GM18520 (cell line): ENCODE measurements around the gene CHMP4B.

Experiments
- ATAC-seq: cut with Tn5 transposase; IDR thresholded peaks from one replicate; pipeline ENCODE4 v1.9.1; 2021; ENCODE audit not compliant: unreplicated experiment

CHMP4B gene

DNA sequence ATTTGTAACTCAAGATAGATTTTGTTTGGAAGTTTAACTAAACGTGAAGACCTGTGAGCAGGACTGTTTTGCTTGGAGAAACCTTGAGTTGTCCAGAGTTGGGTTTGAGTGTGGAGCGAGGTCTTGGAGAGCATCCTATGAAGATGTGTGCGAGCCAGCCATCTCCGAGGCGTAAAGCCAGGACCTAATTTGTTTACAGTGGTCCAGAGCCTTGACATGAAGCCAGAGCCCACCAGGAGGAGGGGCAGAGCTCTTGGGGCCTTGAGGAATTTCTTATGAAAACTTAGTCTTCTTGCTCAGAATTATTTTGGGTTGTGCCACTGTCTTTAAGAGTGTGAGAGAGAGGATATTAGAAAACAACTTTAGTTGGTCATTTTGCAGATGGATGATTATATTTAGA, 6.3 kb downstream of the CHMP4B start:
- no peak for ATAC-seq

DNA sequence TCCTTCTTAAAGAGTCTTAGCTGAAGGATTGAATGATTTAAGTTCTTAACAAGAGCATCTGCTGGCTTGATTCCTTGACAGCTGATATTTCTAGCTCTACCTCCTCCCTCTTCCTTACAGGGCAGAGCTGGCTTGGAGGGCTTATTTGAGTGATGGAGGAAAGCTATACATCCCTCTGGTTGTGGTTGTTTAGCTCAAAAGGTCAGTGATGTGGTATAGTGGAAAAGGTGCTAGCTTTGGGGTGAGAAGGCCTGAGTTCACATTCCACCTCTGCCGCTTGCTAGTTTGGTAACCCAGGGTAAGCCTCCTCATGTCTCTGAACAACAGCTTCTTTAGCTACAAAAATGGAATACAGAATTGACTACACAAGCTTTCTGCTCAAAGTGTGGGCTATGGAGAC, 8.3 kb downstream of the CHMP4B start:
- no peak for ATAC-seq

DNA sequence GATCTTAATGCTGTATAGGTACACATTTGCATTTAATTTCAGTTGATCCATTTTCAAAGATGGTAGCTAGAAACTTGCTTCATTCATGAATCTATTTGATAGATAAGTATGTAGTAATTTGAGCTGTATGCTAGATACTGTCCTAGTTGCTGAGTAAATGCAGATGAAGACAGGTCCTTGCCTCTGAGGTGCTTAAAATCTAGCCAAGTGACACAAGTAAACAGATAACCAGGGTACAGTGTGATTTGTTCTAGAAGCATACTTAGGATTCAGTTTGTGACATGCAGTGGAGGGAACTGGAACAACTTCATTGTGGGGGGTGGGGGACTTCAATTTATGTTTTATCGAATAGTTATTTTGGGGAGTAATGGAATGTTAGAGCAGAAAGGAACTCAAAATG, 9.2 kb downstream of the CHMP4B start:
- ATAC-seq, result no peak

DNA sequence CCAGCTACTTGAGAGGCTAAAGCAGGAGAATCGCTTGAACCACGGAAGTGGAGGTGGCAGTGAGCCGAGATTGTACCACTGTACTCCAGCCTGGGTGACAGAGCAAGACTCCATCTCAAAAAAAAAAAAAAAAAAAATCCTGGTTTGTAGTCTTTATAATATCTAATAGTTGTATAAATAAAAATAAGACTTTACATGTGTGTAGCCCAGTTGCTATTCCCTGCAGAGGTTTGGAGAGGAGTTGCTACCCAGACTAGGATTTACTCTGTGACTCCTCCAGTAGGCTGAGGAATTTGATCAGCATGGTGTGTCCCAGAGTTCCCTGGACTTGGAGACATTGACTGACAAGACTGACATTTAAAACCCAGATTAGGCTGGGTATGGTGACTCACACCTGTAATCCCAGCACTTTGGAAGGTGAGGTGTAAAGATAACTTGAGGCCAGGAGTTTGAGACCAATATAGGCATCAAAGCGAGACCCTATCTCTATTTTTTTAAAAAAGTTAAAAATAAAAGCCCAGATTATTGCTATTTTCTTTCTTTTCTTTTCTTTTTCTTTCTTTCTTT, 10.2 kb downstream of the CHMP4B start:
- no peak for ATAC-seq

DNA sequence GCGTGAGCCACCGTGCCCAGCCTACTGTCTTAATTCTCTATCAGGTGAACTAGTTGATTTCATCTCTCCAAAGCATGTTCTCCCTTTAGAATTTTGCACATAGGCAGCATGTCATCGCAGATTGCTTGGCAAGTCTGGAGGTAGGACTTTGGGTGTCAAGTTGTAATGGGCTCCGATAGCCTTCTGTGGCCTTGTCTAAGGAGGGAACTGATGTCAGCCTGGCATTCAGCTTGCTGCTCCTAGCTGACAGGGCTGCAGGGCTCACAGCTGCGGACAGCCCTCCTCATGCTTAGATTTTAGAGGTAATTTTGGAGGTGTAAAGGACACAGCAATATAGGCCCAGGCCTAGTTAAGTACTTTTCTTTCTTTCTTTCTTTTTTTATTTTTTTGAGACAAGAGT, 11.3 kb downstream of the CHMP4B start:
- ATAC-seq, result no peak

DNA sequence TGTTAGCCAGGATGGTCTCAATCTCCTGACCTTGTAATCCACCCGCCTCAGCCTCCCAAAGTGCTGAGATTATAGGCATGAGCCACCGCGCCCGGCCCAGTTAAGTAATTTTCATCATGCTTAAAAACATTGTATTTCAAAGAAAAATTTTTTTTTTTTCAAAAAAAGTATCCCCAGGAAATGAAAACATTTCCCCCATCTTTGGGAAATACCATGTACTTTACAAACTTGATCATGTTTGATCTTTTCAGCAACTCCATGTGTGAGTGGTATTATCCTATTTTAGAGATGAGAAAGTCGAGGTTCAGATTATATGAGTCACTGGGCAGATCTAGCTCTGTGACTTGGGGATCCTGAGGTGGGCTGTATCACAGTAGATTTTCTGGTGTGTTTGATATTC, 11.8 kb downstream of the CHMP4B start:
- no peak for ATAC-seq

DNA sequence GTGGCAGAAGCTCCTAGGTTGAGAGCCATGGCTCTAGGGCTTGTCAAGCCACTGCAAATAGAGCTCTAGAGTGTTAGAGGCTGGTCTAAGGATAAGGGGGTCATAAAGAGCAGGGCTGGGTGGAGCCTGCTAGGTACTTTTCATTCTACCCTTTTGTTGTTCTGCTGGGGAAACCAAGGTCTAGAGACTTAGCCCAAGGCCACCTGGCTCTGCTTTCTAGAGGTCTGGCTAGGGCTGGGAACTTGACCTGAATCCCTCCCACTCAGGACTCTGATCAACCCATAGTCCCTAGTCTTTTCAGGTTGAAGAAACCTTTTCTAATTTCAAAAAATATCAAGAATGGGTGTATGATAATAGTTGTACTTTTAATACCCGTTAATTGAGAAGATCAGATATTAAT, 13.7 kb downstream of the CHMP4B start:
- ATAC-seq, result no peak

DNA sequence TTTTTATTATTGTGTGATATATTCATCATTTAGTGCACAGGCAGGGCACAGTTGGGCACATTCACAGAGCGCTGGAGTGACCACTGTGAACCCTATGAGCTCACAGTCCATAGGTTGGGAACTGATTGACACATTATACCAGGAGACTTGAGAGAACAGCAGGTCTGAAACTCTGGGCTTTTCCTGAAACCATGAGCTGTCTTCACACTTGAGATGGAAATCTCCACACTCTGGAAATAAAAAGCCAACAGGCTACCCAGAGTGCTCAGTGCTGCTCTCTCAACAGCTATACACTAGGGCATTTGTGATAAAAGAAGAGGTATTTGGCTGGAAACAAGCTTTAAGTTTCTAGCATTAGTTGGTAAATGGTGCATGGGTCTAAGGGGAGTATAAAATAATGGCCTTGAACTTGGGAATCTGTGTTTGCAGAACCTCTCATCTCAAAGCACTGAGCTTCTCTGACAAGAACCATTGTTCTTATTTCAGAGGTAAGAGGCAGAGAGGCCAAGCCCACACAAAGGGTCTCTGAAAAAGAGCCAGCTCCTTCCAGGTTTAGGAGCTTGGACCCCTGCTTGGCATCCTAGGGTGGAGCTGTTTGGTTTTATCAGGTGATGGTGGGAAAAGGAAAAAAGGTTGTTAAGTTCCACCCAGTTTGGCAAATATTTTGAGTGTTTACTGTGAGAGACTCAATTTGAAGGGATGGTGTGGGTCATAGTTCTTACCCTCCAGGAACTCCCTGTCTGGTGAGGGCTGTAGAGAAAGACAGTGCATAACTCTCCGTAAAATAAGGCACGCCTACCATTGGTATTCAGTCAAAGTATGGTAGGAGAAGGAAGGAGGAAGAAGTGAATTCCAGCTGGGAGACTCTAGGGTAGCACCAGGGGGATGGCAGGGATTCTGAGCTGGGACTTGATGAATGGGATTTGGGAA, 14.5 kb downstream of the CHMP4B start:
- no peak for ATAC-seq

DNA sequence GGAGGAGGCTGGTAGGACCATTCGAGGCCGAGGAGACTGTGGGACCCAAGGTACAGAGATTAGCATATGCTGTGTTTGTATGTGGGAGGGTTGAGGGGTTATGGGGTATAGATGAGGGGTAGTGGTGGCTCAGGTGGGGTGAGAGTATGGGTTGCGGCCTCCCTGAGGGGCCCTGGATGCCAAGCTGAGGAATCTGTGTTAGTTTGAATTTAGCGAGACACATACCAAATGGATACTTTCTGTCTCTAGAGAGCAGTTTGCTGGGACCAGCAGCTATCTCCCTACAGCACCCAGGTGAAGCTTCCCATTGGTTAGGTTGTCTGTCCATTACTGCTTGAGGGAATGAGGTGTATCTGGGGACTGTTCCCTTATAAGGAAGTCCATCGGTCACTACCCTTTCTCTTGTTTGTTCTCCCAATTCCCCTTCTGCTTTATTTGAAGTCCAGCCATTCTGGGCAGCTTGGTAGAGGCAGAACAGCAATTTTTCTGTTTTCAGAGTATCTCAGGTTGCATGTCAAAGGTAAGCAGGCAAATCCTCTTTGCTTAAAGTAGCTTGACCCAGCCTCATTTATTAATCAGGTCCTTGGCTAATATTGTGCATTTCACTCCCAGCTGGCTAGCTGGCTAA, 15.2 kb downstream of the CHMP4B start:
- ATAC-seq, result no peak

DNA sequence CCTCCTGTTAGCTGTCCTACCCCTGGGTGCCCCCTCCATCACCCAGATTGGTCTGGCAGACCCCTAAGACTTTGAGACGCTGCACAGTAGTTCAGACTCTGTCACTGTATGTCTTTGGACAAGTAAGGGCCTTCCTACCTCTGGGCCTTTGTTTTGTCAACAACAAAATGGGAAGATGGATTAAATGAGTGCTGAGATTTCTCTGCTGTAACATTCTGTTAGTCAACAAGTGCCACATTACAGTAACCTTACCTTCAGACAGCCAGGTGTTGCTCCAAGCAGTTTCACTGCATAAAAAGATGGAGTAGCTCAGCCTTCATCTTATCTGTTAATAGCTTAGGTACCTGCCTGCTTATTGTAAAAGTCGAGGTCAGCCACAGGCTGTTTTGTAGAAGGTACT, 16.0 kb downstream of the CHMP4B start:
- no peak for ATAC-seq

DNA sequence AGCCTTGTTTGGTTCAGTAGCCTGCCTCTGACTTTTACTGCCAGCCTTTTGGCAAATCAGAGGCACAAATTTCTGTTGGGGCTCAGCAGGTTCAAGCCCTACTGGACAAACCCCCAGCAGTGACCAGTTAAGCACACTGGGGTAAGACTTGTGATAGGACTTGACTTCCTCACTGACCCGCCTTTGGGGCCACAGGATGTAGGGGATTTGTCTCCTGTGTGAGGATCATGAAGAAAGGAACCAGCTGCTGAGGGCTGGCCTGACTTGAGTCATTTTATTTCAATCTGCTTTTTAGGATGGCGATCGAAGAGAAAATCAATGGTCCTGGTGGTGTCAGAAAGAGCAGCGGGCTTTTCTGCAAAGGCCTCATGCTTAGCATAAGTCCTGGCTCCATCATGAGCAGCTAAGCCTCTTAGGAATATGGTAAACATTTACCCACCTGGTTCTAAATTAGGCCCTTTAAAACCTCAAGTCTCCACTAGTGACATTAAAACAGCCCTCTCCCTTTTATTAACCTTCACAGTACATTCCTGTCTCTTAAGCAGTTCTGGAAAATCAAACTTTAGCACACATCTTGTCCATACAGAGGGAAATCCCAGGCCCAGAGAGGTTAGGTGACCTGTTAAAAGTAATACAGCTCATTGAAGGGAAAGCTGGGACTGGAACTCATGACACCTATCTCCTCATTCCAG, 16.6 kb downstream of the CHMP4B start:
- ATAC-seq, result no peak

DNA sequence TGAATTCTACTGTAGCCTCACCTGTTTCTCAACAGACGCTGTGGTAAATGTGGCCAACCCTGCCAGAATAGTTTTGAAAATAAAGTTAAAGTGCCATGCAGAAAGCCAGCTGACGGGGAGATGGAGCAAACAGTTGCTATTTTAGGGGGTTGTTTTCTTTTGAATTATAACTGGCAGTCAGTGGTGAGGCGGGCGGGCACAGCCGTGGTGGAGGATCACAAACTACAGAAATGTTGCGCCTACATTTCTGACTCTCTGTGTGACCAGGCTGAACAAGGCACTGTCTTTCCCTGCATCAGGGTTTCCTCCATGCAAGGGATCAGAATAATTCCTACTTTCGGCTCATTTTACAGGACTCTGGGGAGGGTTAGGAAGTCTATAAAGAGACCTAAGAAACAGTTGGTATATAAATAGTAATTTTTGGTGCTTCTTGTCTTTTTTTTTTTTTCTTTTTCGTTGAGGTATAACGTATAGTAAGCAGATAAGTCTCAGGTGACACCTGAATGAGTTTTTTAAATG, 17.2 kb downstream of the CHMP4B start:
- no peak for ATAC-seq

DNA sequence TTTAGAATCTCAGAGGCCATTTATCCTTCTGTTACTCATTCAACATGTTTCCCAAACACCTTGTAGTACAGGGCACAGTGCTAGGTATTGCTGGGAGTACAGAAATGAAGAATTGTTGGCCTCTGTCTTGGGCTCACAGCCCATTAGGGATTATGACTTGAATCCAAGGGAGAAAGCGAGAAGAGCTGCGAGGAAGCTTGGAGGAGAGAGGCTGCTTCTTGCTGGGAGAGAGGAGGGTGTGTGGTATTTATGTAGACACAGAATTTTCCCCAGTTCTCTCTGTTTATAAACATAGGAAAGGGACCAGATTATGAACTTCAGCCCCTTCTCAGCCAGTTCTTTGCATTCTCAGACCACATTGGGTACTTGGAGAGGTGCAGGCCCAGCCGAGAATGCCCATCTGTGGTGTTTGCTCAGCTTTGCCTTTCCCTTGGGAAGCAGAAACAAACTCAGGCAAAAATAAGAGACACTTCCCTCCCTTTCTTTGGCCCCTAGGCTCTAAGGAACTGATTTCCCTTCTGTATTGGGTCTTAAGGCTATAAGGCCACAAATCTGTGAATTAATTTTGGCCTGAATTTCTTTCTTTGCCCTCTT, 17.9 kb downstream of the CHMP4B start:
- ATAC-seq, result no peak

DNA sequence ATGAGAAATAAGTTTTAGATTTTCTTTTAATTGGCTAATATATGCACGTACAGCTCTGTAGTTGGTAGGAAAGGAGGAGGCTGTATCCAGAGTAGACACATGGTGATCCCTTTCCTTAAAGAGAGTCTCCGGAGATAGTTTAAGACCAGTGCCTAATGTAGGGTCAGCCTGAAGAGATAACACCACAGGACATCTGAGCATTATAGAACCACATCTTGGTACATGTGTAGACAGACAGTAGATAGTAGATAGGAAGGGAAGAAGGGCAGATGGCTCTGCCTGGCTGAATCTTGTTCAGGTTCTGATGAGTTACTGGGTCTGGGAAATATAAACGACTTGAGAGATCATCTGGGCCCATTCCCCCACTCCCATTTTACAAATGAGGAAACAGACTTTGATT, 18.5 kb downstream of the CHMP4B start:
- ATAC-seq, result no peak

DNA sequence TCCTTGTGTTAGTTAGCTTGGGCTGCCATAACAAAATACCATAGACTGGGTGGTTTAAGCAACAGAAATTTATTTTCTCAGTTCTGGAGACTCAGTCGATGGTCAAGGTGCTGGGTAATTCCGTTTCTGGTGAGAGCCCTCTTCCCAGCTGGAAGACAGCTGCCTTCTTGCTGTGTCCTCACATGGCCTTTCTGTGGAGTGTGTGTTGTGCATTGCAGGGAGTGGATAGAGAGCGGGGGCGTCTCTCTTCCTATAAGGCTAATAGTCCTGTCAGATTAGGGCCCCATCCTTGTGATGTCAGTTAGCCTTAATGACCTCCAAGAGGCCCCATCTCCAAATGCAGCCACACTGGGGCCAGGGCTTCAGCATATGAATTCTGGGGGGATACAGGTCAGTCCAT, 19.2 kb downstream of the CHMP4B start:
- no peak for ATAC-seq

DNA sequence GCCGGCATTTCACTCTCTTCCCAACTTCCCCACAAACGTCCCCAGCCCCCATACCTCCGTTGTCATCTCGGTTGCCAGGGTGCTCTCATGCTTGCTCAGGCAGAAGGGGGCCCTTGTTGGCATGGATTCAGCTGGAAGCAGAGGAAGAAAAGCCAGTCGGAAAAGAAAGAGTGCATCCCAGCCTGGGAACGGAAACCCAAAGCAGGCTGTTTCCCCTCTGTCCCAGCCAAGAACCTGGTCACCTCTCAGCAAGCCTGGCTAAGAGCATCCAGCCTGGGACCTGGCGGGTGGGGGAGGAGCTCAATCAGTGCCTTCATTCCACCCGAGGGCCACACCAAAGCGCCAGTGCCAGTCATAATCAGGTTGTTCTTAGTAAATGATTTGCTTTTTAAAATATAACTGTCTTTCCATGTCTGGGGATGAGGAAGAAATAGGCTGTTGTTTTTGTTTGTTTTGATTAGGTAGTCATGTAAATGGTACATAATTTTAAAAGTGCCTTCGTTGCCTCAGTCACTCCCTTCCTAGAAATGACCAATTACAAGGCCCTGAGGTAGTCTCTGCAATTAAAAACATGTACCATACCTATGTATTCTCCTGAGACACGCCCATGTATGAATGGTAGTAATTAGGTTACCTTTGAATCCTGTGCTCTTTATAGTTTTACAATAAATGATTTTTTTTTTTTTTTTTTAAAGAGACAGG, 21.1 kb downstream of the CHMP4B start:
- no peak for ATAC-seq

DNA sequence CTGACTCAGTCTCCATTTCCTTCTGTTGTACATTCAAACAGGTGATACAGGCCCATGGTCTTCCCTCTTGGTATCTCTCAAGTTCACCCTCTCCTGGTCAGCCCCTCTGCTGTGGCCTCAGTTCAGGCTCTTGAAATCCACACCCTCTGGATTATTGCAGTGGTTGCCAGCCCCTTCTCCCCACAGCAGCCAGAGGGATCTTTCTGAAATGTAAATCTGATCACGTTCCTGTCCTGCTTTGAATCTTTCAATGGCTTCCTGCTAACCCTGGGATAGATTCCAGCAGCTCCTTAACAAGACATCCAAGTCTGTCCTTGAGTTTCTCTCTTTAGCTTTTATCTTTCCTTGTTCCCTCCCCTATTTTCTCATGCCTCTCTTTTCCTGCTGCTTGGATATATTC, 22.2 kb downstream of the CHMP4B start:
- ATAC-seq, result no peak

DNA sequence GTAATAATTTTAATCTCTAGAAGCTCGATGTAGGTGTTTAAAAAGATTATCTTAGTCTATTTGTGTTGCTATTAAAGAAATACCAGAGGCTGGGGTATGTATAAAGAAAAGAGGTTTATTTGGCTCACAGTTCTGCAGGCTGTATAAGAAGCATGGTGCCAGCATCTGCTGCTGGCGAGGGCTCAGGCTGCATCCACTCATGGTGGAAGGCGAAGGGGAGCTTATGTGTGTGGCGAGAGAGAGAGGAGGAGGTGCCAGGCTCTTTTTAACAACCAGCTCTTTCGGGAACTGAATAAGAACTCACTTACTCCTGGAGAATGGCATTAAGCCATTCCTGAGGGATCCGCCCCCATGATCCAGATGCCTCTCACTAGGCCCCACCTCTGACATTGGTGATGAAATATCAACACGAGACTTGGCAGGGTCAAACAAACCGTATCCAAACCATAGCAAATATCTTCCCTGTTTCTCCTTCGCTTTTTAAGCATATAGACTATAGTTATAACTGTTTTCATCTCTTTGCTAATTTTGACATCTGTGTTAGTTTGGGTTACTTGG, 24.5 kb downstream of the CHMP4B start:
- ATAC-seq, result no peak

DNA sequence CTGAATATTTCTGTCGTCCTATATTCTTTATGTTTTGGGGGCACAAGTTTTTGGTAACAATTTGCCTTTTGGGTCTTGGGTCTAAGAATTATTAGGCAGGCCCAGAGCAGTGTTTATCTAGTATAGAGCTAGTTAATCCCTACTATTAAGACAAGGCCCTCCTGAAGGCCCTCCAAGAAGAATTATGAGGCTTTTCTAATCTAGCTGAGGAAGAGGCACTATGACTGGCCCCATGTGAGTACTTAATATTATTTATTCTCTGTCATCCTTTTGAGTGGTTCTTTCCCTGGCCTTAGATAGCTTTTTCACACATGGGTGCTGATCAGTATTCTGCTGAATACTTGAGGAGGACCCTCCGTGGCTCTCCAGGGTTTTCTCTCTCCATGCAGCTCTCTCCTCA, 25.1 kb downstream of the CHMP4B start:
- ATAC-seq, result no peak
